ENCODE data around the gene ANAPC2. TPM values are rescaled to one million over a fixed set of nuclear protein-coding genes. Genes with fewer than 3 reads are reported as not detected.
A peak's percentile ranks its signal among the peaks of the same experiment; 100 is the strongest.

Gene ANAPC2
- total RNA-seq, 3 donors from 2014 or later (not counting 1 experiment from before 2014, with no cell fraction given): 146 to 172 (median 171) TPM

DNA sequence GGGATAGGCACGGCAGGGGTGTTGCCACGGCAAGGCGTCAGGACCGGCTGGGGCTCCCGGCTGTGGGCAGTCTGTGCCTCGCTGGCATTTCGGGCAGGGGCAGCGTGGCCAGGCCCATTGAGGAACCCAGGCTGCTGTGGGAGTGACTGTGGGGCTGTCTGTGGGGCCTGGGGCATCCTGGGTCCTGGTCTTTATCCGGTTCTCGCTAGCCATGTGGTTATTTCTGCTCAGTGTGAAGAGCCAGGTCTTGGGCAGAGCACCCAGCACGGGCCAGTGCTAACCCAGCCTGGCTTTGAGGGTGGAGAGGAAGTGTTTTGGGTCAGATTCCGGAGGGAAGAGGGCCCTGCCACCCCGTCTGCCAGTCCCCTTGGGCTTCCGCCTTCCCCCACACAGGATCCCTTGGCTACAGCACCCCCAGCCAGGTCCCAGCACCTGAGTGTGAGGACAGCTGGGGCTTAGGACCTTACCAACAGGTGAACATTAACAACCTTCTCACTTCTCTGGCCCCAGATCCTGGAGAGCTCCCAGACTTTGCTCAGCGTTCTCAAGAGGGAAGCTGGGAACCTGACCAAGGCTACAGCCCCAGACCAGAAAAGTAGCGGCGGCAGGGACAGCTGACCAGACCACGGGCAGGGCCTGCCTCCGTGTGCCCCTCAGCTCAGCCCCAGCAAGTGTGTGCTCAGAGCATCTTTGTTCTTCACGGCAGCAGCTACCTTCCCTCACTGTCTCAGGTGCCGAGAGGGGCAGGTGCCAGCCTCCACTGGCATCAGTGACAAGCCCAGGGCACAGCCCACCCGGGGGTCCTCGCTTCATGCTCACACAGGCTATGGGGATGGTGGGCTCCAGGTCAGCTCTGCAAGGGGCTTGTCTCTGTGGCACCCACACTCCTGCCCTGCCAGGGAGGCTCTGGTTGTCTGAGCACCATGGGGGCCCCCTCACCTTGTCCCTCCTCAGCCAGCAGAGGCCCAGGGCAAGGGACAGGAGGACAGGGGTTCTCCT is 1.2 kb upstream of the ANAPC2 start:
- Histone ChIP-seq H3K4me1 (ENCODE audit: control insufficient read depth, insufficient read depth, low read length) (peaks cover 43% of the 10 kb centered on the region), H3K9me3 (ENCODE audit: control insufficient read depth, insufficient read depth, low read length) (no peaks in the 10 kb centered on the region), H3K36me3 (ENCODE audit: control insufficient read depth, insufficient read depth, low read length) (peaks cover 29% of the 10 kb centered on the region), H3K4me3 (ENCODE audit: low read length) (peak overlapping the region; percentile 81), H3K27ac (ENCODE audit: low read length) (peak overlapping the region; percentile 88), H3K27me3 (ENCODE audit: control insufficient read depth, insufficient read depth, low read length) (no peaks in the 10 kb centered on the region)
- Mint-ChIP-seq H3K27ac (peak overlapping the region; percentile 91 to 97), H3K36me3 (no peaks in the 10 kb centered on the region), H3K4me3 (peak overlapping the region; percentile 91), H3K4me1 (peaks cover 20 to 37% of the 10 kb centered on the region in 2 donors), H3K9me3 (no peaks in the 10 kb centered on the region), H3K27me3 (ENCODE audit: low read depth in 2 of 2) (no peaks in the 10 kb centered on the region)
- ATAC-seq: no peak
- WGBS (ENCODE audit: insufficient coverage): 41% methylated on average over 23 of the region's 23 CpGs
- TF ChIP-seq, protein P1, sequence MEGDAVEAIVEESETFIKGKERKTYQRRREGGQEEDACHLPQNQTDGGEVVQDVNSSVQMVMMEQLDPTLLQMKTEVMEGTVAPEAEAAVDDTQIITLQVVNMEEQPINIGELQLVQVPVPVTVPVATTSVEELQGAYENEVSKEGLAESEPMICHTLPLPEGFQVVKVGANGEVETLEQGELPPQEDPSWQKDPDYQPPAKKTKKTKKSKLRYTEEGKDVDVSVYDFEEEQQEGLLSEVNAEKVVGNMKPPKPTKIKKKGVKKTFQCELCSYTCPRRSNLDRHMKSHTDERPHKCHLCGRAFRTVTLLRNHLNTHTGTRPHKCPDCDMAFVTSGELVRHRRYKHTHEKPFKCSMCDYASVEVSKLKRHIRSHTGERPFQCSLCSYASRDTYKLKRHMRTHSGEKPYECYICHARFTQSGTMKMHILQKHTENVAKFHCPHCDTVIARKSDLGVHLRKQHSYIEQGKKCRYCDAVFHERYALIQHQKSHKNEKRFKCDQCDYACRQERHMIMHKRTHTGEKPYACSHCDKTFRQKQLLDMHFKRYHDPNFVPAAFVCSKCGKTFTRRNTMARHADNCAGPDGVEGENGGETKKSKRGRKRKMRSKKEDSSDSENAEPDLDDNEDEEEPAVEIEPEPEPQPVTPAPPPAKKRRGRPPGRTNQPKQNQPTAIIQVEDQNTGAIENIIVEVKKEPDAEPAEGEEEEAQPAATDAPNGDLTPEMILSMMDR (IDR thresholded peaks at IDR 0.05): no peak
- DNase-seq: no peak
- intact Hi-C loops (cut with micrococcal nuclease): loop anchor here (1.0 kb wide), 1 partner anchor 11 kb away; the partner anchor contains the start of gene TPRN

GRCh38 chr9:137188086-137188489 is 272 bp downstream of the ANAPC2 start:
- H3K36me3 ChIP-seq (ENCODE audit: control insufficient read depth, insufficient read depth, low read length): peaks cover 43% of the 10 kb centered on the region

GRCh38 chr9:137187386-137187785 is 974 bp downstream of the ANAPC2 start:
- Histone ChIP-seq H3K27ac (ENCODE audit: low read length) (no peak overlapping the region), H3K4me3 (ENCODE audit: low read length) (peak overlapping the region; percentile 81), H3K36me3 (ENCODE audit: control insufficient read depth, insufficient read depth, low read length) (peaks cover 50% of the 10 kb centered on the region), H3K27me3 (ENCODE audit: control insufficient read depth, insufficient read depth, low read length) (no peaks in the 10 kb centered on the region), H3K4me1 (ENCODE audit: control insufficient read depth, insufficient read depth, low read length) (peaks cover 43% of the 10 kb centered on the region), H3K9me3 (ENCODE audit: control insufficient read depth, insufficient read depth, low read length) (no peaks in the 10 kb centered on the region)
- Mint-ChIP-seq H3K27me3 (ENCODE audit: low read depth in 2 of 2) (no peaks in the 10 kb centered on the region), H3K27ac (peak overlapping the region; percentile 91 to 97), H3K36me3 (no peaks in the 10 kb centered on the region), H3K4me1 (peaks cover 20 to 44% of the 10 kb centered on the region in 2 donors), H3K4me3 (peak overlapping the region; percentile 96), H3K9me3 (no peaks in the 10 kb centered on the region)
- WGBS (ENCODE audit: insufficient coverage): 88% methylated on average over 15 of the region's 15 CpGs
- TF ChIP-seq, protein P1 (IDR thresholded peaks at IDR 0.05): no peak
- intact Hi-C loops (cut with micrococcal nuclease): no loop called here
- ATAC-seq (no peak), DNase-seq (no peak)

More at GRCh38 chr9:137188086-137188489, 272 bp downstream of the ANAPC2 start:
- Mint-ChIP-seq H3K36me3 (no peaks in the 10 kb centered on the region), H3K4me1 (peaks cover 20 to 44% of the 10 kb centered on the region in 2 donors), H3K4me3 (peak overlapping the region; percentile 96), H3K27ac (peak overlapping the region; percentile 91 to 97), H3K9me3 (no peaks in the 10 kb centered on the region), H3K27me3 (ENCODE audit: low read depth in 2 of 2) (no peaks in the 10 kb centered on the region)
- Histone ChIP-seq H3K9me3 (ENCODE audit: control insufficient read depth, insufficient read depth, low read length) (no peaks in the 10 kb centered on the region), H3K27me3 (ENCODE audit: control insufficient read depth, insufficient read depth, low read length) (no peaks in the 10 kb centered on the region), H3K27ac (ENCODE audit: low read length) (peak overlapping the region; percentile 79), H3K4me1 (ENCODE audit: control insufficient read depth, insufficient read depth, low read length) (peaks cover 43% of the 10 kb centered on the region), H3K4me3 (ENCODE audit: low read length) (peak overlapping the region; percentile 81)
- DNase-seq: no peak
- intact Hi-C loops (cut with micrococcal nuclease): loop anchor here (1.0 kb wide), 1 partner anchor 17 kb away; the partner anchor contains the start of genes NDOR1 and TMEM203
- TF ChIP-seq, protein P1 (IDR thresholded peaks at IDR 0.05): no peak
- WGBS (ENCODE audit: insufficient coverage): under 1% methylated on average over 31 of the region's 31 CpGs
- peak; percentile 22 to 41 (median 38) for ATAC-seq

Data from natural killer cell (primary cell).